Ascending aorta (tissue), 2 donors: Measurements from ENCODE around the gene CYSRT1. TPM values are rescaled to one million over a fixed set of nuclear protein-coding genes. Genes with fewer than 3 reads are reported as not detected.

ENCODE experiments used
- DNase-seq, 2 donors: peaks; one replicate each; pipeline ENCODE4 v3.0.0-alpha.2; 2019; ENCODE audit warnings: low spot score in 2 of 2
- H3K27ac ChIP-seq, 2 donors: fragments of 200-600 bp; sonication (generic); one replicate each; pipeline ENCODE4 v1.5.1; 2016 to 2017; ENCODE audit warnings: mild to moderate bottlenecking in 1 of 2
- H3K27me3 ChIP-seq: fragments of 200-600 bp; sonication (generic); one replicate; pipeline ENCODE4 v1.5.1; 2017
- H3K36me3 ChIP-seq, 2 donors: fragments of 200-600 bp; sonication (generic); one replicate each; pipeline ENCODE4 v1.5.1; 2016
- H3K4me1 ChIP-seq, 2 donors: fragments of 200-600 bp; sonication (generic); one replicate each; pipeline ENCODE4 v1.5.1; 2016 to 2017; ENCODE audit warnings: mild to moderate bottlenecking in 1 of 2
- H3K4me3 ChIP-seq, 2 donors: fragments of 200-600 bp; sonication (generic); one replicate each; pipeline ENCODE4 v1.5.1; 2016 to 2017; ENCODE audit warnings: mild to moderate bottlenecking in 1 of 2
- H3K9me3 ChIP-seq, 2 donors: fragments of 200-600 bp; sonication (generic); one replicate each; pipeline ENCODE4 v1.5.1; 2016
- CTCF ChIP-seq, 3 experiments: fragments of 200-600 bp in 2 of 3; fragments of 450-650 bp in 1 of 3; sonication (generic) in 2 of 3; IDR thresholded peaks; one replicate each; pipeline ENCODE4 v1.5.1; 2016 to 2019; ENCODE audit warnings: antibody characterized with exemption in 3 of 3, mild to moderate bottlenecking in 1 of 3, moderate library complexity in 1 of 3
- intact Hi-C: fragments of 100-400 bp; cut with DNase I; formaldehyde crosslinking; loops from one replicate; pipeline ENCODE4 v1.15.1; 2023
- total RNA-seq: library from RNA; depleted of rRNA; stranded (reverse); fragments of >200 nt; gene quantifications from one replicate; pipeline ENCODE4 v1.1.0, GENCODE V29; 2016

CYSRT1 gene
- total RNA-seq, 1 donor from 2014 or later, result not detected

GRCh38 chr9:137275203-137275587, 50.2 kb downstream of the CYSRT1 start:
- Histone ChIP-seq H3K27me3 (no peaks in the 10 kb centered on the region), H3K4me1 (peaks cover 4 to 21% of the 10 kb centered on the region in 2 donors), H3K36me3 (peaks cover 28 to 41% of the 10 kb centered on the region in 2 donors), H3K9me3 (no peaks in the 10 kb centered on the region), H3K27ac (no peak overlapping the region), H3K4me3 (no peak overlapping the region)
- intact Hi-C loops, result no loop called here
- no peak for DNase-seq
- no peak for TF ChIP-seq CTCF (IDR thresholded peaks at IDR 0.05)

Other genes with a start within 250 kb of the CYSRT1 start
- 68.3 TPM for gene PTGDS, start 247.7 kb upstream of the CYSRT1 start, total RNA-seq
- gene LCNL1, start 242.2 kb upstream of the CYSRT1 start, total RNA-seq, result not detected
- 87.0 TPM for gene PAXX, start 232.8 kb upstream of the CYSRT1 start, total RNA-seq
- gene CLIC3, start 228.6 kb upstream of the CYSRT1 start, total RNA-seq, result 2.8 TPM
- 102 TPM for gene ABCA2, start 196.9 kb upstream of the CYSRT1 start, total RNA-seq
- not detected for gene FUT7, start 193.1 kb upstream of the CYSRT1 start, total RNA-seq
- 579 TPM for gene NPDC1, start 179.0 kb upstream of the CYSRT1 start, total RNA-seq
- gene ENTPD2, start 171.1 kb upstream of the CYSRT1 start, total RNA-seq, result not detected
- gene SAPCD2, start 154.6 kb upstream of the CYSRT1 start, total RNA-seq, result 8.7 TPM
- 17.1 TPM for gene UAP1L1, start 147.7 kb upstream of the CYSRT1 start, total RNA-seq
- 85.3 TPM for gene MAN1B1, start 138.2 kb upstream of the CYSRT1 start, total RNA-seq
- gene DPP7, start 110.4 kb upstream of the CYSRT1 start, total RNA-seq, result 176 TPM
- not detected for gene GRIN1, start 86.0 kb upstream of the CYSRT1 start, total RNA-seq
- not detected for gene LRRC26, start 55.1 kb upstream of the CYSRT1 start, total RNA-seq
- not detected for gene TMEM210, start 53.1 kb upstream of the CYSRT1 start, total RNA-seq
- 24.1 TPM for gene ANAPC2, start 36.6 kb upstream of the CYSRT1 start, total RNA-seq
- gene SSNA1, start 36.5 kb upstream of the CYSRT1 start, total RNA-seq, result 123 TPM
- 2.8 TPM for gene TPRN, start 24.4 kb upstream of the CYSRT1 start, total RNA-seq
- 24.3 TPM for gene TMEM203, start 19.5 kb upstream of the CYSRT1 start, total RNA-seq
- 27.0 TPM for gene NDOR1, start 19.5 kb upstream of the CYSRT1 start, total RNA-seq
- 6.7 TPM for gene RNF208, start 2.9 kb upstream of the CYSRT1 start, total RNA-seq
- not detected for gene RNF224, start 2.3 kb downstream of the CYSRT1 start, total RNA-seq
- gene SLC34A3, start 5.7 kb downstream of the CYSRT1 start, total RNA-seq, result not detected
- 403 TPM for gene TUBB4B, start 16.1 kb downstream of the CYSRT1 start, total RNA-seq
- gene STPG3, start 26.1 kb downstream of the CYSRT1 start, total RNA-seq, result not detected
- 71.7 TPM for gene NELFB, start 30.2 kb downstream of the CYSRT1 start, total RNA-seq
- 38.3 TPM for gene TOR4A, start 52.6 kb downstream of the CYSRT1 start, total RNA-seq
- 51.7 TPM for gene NRARP, start 77.1 kb downstream of the CYSRT1 start, total RNA-seq
- 16.7 TPM for gene EXD3, start 198.0 kb downstream of the CYSRT1 start, total RNA-seq
- gene NOXA1, start 198.2 kb downstream of the CYSRT1 start, total RNA-seq, result 6.9 TPM
- not detected for gene ENTPD8, start 216.2 kb downstream of the CYSRT1 start, total RNA-seq
- 231 TPM for gene NSMF, start 234.2 kb downstream of the CYSRT1 start, total RNA-seq